Kidney capillary endothelial cell (primary cell): ENCODE measurements around the gene PPP2R5D.

Experiments used
- DNase-seq: peaks from one replicate; pipeline ENCODE4 v3.0.0-alpha.2; 2018; ENCODE audit warnings: low spot score

Gene PPP2R5D

DNA sequence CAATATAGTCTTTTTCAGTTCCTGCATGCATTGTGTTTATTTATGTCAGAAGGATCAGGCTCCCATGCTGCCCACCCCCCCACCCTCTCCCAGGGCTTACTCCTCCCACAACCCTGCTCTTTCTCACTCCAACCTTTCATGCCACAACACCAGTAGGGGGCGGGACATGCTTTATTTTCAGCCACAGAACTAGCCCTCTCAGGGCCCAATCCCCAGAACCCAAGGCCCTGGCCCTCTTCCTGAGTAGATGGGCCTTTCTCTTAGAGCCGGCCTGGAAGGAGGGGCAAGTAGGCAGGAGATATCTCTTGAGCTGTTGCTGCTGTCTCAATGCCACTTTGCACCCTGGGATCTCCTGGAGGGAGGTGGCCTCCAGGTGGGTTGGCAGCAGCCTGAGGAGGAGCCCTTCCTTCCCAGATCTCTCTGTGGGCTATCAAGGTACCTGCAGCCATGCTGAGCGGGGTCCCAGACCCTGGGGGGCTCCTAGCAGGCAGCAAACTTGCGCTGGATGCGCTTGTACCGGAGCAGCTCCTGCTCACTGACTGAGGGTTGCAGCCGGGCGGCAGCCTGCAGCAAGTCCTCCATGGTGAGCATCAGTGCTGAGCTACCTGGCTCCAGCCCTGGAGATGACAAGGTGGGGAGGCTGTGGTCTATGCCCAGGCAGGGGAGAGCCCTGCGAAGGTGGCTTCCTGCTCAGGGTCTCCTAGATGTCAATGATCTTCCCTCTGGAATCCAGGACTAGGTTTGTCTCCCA lies 20.3 kb upstream of the PPP2R5D start:
- no peak for DNase-seq

DNA sequence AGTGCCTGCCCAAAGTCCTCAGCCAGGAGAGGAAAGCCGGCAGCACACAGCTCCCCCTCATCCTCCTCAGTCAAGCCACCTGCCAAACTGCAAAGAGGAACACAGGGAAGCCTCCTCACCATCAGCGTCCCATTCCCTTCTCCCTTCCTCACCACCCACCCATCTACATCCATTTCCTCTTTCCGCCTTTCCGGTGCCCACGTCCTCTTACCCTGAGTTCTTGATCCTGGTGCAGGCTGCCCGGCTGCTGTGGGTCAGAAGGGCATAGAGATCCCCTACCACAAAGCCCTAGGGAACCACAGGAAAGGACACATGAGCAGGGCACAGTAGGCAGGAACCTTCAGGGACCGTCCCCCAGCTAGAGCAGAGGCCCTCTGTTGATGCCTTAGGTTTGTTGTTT lies 17.8 kb upstream of the PPP2R5D start:
- no peak for DNase-seq

DNA sequence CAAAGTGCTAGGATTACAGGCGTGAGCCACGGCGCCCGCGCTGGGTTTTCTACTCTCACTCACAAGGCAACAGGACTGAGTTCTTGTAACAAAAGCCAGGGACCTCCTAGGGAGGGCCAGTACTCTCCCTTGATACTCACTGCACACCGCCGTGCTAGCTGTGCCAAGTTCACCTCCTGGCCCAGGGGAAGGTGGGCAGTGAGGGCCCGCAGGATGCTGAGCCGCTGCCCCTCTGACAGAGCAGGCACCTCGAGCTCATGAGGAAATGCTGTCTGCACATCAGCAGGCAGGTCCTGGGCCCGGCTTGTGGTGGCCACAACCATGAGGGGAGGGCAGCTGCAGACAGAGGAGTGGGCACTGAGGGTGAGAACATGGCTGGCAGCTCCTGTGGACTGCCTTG lies 17.1 kb upstream of the PPP2R5D start:
- DNase-seq: no peak

DNA sequence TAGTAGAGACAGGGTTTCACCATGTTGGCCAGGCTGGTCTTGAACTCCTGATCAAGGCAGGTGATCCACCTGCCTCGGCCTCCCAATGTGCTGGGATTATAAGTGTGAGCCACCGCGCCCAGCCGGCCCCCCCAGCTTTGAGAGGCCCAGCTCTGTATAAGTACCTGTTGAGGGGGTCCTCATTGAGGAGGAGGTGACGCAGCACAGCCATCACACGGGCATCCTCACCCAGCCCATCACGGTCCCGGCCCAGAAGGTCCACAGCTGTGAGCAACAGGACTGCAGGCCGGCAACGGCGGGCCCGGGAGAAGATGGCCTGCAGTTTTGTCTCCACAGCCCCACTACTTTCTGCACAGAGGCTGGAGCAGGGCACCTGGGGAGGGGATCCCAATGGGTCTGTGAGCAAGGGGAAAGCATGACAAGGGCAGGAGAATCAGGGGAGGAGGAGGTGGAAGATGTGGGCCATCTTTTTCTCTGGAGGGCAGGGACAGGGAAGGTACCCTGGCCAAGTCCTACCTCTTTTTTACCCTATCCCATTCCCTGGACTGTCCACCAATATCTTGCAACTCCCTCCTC lies 16.2 kb upstream of the PPP2R5D start:
- DNase-seq: no peak

DNA sequence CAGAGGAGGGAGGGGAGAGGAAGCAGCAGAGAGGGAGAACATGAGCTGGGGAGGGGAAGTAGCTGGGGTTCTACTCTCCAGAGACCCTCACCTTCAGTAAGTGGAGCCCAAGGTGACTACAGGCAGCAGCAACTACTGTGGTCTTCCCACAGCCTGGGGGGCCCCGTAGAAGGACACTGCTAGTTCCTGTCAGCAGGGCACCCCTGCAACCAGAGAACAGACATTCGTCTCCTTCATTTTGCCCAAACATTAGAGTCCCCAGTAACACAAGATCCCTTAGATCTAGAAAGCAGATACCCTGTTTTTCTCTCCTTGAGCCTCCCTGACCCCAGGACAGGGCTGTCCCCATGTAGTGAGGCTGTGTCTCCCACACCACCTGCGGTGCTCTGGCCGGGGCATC lies 15.6 kb upstream of the PPP2R5D start:
- DNase-seq: no peak

DNA sequence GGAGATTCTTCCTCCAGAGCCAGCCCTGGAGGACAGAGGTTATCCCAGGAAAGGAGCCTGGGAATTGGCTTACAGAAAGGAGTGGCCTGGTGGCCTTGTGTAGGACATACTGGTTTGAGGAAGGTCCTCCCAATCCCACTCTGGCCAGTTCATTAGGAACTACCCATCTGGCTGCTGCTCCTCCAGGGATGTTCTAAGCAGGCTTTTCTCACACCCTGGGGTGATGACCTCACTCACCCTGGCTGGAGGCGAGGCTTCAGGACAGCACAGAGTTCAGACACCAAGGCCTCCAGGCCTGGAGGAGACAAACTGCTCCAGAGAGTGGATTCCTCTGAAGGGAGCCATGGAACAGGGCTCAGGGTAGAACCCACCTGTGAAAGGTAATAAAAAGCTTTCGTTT lies 14.9 kb upstream of the PPP2R5D start:
- no peak for DNase-seq

DNA sequence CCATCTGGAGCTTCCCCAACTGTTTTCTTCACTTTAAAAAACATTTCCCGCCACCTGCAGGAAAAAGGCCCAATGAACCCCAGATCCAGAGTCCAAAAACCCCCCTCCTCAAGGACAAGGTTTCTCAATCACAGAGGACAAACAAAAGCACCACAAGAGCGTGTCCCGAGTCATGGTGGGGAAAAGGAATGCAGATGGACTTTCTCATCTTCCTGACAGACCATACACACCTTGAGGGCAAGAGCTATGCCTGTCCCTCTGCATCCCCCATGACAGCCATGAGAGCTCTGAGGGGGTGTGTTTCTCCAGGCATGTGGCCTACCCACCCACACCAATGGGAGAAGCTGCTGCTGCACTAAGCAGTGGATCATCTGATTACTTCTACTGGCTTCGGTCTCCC lies 14.4 kb upstream of the PPP2R5D start:
- no peak for DNase-seq

DNA sequence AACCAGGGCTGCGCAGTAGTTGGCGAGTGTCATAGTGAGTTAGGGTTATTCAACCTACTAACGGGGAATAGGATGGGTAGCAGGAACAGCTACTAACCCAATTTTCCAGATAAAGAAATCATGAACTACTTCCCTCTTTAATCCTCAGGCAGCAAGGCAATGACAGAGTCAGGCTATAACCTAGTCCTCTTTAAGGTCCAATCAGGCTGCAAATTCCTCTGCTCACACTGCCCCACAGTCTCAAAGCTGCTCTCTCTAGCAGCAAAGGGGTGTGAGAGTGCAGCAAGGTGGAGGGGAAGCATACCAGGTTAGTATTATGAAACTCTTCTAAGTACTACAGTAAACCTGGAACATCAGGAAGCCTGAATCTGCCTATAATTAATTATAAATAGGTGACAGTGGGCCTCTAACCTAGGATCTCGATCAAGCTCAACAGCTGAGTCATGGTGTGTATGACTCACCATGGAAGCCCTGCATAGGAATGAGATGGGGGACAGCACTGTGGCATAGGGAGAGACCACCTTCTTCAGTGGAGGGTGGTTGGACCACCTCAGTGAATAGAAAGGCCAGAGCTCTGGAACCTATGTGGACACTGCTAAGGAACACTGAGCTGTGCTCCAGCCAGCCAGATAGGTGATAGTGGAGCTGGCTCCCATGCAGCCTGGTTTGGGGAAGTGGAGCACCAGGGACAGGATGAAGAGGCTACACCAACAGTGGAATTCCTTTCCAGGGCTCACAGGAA lies 13.3 kb upstream of the PPP2R5D start:
- DNase-seq: peak; percentile 36

DNA sequence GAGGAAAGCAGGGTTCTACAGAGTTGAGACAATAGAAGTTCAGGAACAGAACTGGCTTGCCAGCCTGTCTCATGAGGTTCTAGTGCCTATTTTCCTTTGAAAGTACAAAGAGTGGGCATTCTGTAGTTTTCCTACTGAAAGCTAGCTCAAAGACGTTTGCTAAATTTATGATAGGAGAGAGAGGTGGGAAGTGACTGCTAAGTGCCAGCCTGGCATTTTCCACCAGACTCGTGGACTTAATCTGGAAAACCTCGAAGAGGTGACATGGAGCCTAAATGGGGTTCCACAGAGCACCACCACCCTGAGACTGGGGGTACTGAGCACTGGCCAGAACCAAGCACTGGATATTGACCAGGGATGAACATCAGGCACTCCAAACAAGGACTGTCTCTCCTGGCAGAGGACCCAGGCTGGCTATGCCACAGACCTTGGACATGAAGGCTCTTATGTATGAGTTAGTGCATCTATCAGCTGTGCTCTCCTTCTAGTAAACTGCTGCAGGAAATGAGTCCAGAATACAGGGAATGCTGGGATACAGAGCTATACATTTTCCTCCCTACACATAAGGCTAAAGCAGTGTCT lies 12.5 kb upstream of the PPP2R5D start:
- no peak for DNase-seq

DNA sequence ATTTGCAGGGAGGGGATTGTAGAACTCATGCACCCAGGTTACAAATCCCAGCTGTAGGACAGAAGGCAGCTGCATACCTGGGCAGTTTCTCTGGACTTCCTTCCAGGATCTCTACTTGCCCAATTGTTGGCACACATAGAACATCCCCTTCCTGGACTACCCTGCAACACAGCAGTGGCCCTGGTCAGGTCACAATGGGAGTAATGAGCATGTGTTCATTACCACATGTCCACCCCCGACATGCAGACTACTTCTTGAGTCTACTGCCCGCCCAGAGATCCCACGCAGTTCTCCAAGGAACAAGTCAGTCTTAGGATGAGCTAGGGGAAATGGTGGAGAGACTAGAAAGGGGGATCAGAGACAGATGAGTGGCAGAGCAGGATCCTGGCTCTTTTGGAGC lies 10.4 kb upstream of the PPP2R5D start:
- no peak for DNase-seq

DNA sequence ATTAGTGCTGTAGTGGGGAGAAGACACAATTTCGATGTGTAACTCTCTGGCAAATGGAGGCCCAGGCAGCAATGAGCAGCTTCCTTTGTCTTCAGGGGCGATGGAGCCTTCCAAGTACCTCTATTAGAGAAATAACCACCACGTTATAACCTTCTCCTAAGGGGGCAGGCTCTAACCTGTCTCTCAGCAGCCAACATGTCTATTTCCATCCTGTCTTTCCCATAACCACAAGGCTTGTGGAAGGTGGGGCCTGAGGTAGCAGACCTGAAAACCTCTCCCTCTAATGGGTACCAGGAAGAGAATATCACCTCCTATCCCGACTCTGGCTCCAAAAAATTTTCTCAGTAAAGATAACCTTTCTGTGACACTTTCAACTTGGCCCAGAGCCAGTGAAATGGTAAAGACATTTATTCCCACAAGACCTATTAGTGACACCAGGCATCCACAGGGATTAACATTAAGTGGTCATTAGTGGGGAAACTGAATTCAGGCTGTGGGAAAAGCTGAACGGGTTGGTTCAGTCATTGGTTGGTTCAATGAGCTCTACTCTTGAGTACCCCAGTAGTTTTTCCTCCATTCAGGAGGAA lies 9.4 kb upstream of the PPP2R5D start:
- DNase-seq: no peak

DNA sequence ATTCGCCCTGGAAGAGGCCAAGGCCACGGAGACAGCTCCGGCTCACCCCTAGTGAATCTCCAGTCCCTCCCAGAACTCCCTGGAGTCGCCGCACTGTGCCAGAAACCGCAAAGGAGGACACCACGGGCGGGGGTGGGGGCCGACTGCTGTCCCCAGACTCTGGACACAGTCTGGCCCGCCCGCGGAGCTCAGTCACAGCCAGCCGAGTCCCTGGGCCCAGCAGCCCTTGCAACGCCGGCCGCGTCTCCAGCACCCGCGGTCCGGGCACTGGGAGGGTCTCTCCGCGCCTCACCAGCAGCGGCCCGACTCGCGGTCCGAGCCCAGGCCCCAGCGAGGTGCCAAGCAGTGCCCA lies 5.9 kb upstream of the PPP2R5D start:
- DNase-seq: no peak

DNA sequence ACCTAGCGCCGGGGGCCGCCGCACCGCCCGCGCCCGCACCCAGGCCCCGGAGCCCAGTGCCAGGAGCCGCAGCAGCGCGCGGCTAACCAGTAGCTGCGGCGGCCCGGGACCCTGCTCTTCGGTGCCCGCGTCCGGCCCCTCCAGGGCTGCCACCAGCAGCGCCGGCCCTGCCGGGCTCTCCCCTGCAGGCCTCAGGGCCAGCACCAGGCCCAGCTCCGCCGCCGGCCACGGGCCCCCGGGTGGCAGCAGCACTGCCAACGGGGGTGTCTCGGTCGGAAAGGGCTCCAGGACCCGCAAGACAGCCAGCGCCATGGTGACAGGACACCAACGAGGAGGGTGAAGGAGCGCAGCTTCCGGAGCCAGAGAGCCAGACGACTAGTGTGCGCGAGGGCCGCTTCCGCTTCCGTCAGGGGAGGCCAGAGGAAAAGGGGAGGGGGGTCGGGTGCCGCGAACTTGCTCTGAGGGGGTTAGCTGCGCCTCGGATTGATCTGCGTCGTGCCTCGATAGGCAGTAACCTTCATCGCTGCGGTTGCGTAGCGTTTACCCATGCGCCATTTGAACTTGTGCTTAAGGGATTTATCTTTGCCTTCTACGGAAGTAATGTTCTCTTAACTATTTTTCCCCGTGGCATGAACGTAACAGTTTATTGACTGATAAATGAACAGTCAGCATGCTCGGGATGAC lies 5.4 kb upstream of the PPP2R5D start, which contains the start of gene PEX6:
Gene PEX6 (minus strand): TSS at position 343 of the 684 bp plus-strand sequence. CDS start 31 bp downstream, at position 312.
- peak; percentile 76 for DNase-seq

DNA sequence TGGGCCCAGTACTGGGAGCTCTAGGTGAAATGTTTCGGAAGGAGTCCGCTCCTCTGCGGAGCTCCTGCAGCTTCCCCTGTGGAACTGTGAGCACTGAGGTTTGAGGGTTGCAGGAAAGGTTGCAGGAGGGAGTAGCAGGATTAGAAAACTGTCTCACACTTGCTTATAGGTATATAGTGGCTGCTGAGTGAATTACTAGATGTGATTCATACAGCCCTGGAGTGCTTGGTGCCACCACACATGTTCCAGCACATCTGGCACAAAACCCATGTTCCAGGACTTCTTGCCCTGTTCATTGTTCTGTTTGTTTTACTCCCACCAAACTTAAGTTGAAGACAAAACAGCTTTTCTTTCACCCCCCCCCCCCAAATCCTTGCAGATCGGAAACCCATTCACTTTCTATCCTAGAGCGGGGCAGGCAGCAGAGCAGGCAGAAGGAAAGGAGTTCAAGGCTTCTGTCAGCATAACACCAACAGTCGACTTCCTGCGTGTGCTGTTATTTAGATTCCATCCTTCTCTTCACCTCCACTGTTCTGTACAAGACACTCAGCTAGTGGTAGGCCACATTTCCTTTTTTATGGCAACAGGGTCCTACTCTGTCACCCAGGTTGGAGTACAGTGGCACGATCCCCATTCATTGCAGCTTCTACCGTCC lies 4.7 kb upstream of the PPP2R5D start:
- DNase-seq: peak; percentile 44

DNA sequence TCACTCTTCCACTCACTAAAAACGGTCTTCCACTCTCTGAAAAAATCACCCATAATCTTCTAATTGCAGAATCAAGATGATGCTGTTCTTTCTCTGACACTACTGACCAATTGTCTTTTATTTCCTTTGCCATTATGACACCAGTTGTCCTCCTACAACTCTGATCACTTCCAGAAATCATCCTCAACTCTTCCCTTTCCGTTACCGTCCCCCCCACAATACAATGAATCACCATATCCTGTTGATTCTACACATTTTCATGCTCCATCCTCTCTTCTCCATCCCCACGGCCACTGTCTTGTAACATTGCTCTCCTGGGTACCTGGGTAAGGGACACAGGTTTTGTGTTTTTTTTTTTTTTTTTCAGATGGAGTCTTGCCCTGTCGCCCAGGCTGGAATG lies 2.5 kb upstream of the PPP2R5D start:
- no peak for DNase-seq

DNA sequence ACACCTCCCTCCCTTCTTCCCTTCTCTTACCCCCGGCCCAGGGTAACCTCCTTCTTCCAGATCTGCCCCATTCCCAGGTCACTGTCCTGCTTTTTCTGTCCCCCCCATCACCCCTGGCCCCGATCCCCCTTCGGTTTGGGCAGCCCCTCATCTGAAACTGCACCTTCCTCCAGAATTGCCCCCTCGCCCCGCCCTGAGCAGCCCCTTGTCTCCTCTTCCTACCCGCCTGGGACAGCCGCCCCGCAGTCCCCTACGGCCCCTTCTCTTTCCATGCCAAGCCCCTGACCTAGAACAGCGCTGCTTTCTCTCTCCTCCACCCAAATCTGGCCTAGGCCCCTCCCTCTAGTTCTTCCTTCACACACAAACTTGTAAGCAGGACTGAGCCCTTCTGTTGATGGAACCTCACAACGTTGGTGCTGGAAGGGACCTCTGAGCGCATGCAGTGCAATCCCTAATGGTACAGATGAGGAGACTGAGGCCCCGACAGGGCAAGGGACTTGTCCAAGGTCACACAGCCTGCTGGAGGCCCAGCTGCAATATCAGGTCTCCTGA lies 630 bp downstream of the PPP2R5D start:
- DNase-seq: no peak

DNA sequence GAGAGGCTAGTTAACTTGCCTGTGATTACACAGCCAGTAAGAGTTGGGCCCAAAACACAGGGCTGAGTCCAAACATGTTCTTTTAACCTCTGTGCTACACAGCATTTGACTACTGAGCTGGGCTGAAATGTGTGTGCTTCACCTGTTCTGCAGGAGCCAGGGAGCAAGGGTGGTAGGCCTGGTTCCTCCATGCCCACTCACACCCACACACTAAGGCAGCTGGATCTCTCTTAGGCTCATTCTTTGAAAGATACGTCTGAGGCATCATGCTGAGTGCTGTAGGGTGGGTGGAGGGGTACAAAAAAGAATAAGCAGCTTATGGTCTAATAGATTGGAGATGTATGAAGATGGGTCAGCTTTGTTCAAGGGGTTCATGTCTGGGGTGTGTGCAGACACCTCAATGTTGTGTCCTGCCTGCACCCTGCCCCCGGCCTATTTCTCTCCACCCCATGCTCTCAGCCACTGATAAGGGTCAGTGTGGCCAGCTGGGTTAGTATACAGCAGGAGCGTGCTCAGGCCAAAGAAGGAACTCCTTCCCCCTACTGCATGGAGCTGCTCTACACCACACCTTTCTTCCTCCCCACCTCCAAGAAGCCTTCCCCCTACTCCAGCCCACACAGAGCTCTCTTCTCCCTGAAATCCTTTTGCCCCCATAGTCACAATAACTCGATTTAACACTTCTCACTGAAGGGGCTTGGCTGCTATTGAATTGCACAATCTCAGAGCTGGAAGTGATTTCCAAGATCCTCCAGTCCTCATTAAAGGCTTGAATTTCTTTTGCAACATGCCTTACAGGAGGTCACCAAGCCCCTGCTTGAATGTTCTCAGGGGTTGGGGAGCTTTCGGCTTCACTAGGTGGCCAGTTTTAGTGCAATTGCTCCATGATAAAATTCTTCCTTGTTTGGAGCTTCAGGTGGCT lies 3.4 kb downstream of the PPP2R5D start:
- DNase-seq: no peak

DNA sequence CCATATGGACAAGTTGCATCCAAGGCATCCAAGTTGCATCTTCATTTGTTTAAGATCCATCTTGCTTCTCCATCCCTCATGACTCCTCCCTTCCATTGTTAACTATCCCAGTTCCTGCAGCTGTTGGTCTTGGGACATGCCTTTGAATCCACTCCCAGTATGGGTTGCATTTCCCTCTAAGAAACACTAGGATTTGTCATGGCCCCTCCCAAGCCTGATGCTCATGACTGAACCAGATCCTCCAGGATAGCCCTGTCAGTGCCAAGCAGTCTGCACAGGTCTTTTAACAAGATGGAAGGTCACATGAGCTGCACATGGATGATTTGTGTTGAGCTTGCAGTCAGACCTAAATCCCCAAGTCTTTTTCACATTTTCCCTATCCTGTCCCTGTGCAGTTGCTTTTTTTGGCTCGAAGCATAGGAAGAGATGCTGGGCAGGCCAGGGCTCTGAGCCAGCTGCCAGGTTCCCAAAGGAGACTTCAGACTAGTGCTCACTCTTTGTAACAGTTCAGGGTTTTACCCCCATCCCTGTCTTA lies 4.2 kb downstream of the PPP2R5D start:
- no peak for DNase-seq

DNA sequence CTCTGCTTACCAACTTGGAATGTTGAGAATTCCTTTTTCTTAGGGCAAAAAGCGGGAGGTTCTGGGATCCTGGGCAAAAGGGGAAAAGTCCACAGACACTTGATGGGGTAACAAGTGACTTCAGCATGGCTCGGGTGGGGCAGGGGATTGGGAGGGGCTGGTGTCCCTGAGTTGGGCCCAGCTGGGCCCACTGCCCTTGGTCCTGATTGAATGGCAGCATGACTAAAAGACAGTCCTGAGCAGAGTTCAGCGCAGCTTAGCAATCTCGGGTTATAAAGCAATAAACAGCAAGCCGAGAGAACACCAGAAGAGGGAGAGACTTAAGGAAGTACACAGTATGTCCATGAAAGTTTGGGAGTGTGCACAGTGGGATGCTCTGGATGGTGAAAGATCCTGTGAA lies 5.6 kb downstream of the PPP2R5D start:
- DNase-seq: no peak

DNA sequence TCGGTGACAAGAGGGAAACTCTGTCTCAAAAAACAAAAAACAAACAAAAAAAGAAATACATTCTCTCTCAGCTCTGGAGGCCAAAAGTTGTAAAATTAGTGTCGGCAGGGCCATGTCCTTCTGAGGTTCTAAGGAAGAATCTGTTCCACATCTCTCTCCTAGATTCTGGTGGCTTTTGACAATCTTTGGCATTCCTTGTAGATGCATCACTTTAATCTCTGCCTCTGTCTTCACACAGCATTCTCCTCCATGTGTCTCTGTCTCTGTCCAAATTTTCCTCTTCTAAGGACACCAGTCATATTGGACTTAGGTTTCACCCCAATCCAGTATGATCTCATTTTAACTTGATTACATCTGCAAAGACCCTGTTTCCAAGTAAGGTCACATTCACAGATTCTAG lies 9.1 kb downstream of the PPP2R5D start:
- DNase-seq: no peak
